ENCODE results near the gene SPRED1.

SPRED1 gene

DNA sequence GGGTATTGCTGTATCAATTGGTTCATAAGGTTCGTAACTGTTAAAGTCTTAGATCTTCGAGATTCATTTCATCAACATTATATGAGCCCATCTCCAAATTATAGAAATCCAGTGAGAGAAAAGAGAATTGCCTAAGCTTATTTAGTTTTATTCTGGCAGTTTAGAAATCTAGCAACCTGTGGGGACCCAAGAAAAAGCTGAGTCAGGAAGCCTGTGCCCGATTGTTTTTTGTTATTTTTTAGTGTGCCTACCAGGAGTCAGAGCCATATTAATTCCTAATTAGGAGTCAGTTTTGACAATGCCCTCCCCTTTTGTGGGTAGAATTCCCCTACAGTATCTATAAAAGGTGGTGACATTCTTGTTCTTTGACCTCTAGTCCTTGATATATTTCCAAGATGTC is 59.6 kb downstream of the SPRED1 start:
- no peak overlapping the region for H3K4me3 ChIP-seq (ENCODE audit: low read length)
- no peak for TF ChIP-seq CTCF (conservative IDR thresholded peaks at IDR 0.05; ENCODE audit: low read depth, low read length)
- no peak for DNase-seq (ENCODE audit: low read depth)

GRCh38 chr15:38316311-38316710 is 63.7 kb downstream of the SPRED1 start:
- peak; percentile 23 for DNase-seq (ENCODE audit: low read depth)
- no peak overlapping the region for H3K4me3 ChIP-seq (ENCODE audit: low read length)
- no peak for TF ChIP-seq CTCF (conservative IDR thresholded peaks at IDR 0.05; ENCODE audit: low read depth, low read length)

GRCh38 chr15:38320181-38320580 is 67.5 kb downstream of the SPRED1 start:
- no peak for DNase-seq (ENCODE audit: low read depth)
- TF ChIP-seq CTCF (conservative IDR thresholded peaks at IDR 0.05; ENCODE audit: low read depth, low read length) = no peak
- H3K4me3 ChIP-seq (ENCODE audit: low read length) = no peak overlapping the region

DNA sequence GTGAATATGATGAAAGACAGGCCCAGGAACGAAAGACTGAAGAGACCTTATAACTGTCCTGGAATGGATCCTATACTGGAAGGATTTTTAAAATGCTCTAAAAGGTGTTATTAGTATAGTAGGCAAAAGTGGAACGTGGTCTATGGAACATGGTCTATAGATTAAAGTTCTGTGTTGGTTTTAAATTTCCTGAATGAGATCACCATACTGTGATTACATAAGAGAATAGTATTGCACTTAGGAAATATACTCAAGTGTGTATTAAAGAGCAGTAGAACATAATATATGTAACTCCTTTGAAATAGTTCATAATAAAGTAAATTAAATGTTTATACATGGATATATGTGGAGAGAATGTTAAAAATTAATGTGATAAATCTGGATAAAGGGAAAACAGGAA is 68.2 kb downstream of the SPRED1 start:
- no peak for DNase-seq (ENCODE audit: low read depth)
- no peak overlapping the region for H3K4me3 ChIP-seq (ENCODE audit: low read length)
- TF ChIP-seq CTCF (conservative IDR thresholded peaks at IDR 0.05; ENCODE audit: low read depth, low read length) = no peak

DNA sequence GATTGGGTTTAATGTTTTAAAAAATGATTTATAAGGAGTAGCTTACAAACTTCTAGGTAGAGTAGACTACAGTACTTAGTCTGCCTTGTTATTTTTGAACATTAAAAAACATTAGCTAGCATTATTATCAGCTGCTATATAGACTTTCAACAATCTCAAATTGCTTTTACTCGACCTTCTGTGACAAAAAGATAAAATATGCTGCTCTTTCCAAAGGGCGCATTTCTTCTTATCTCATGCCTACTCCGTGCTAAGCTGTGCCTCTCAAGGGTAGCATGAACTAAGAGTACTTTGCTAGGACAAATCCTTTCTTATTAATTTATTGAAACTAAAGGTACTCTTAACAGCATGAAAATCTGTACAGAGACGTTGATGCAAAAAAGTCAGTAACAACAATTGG is 71.3 kb downstream of the SPRED1 start:
- DNase-seq (ENCODE audit: low read depth) = no peak
- TF ChIP-seq CTCF (conservative IDR thresholded peaks at IDR 0.05; ENCODE audit: low read depth, low read length) = no peak
- no peak overlapping the region for H3K4me3 ChIP-seq (ENCODE audit: low read length)

DNA sequence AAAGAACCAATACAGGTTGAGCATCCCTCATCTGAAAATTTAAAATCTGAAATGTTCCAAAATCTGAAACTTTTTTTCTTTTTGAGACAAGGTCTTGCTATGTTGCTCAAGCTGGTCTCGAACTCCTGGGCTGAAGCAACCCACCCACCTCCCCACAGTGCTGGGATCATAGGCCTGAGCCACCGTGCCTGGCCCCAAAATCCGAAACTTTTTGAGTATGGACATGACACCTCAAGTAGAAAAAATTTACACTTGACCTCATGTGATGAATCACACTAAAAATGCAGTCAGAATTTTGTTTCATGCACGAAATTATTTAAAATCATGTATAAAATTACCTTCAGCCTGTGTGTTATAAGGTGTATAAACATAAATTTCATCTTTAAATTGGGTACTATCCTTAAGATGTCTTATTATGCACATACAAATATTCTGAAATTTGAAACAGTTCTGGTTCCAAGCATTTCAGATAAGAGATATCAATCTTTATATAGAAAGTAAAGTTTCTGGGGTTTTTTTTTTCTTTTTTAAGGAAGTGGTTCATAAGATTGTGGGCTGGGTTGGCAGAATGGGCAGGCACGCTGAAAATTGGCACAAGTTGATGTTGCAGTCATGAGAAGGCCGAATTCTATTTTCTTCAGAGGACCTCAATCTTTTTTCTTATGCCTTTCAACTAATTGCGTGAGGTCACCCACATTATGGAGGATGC is 72.5 kb downstream of the SPRED1 start:
- DNase-seq (ENCODE audit: low read depth) = no peak
- H3K4me3 ChIP-seq (ENCODE audit: low read length) = no peak overlapping the region
- TF ChIP-seq CTCF (conservative IDR thresholded peaks at IDR 0.05; ENCODE audit: low read depth, low read length) = no peak

GRCh38 chr15:38325648-38325990 is 73.0 kb downstream of the SPRED1 start:
- no peak for DNase-seq (ENCODE audit: low read depth)
- H3K4me3 ChIP-seq (ENCODE audit: low read length) = no peak overlapping the region
- no peak for TF ChIP-seq CTCF (conservative IDR thresholded peaks at IDR 0.05; ENCODE audit: low read depth, low read length)
